GM12865 (cell line): Measurements from ENCODE around the gene TSPAN4.

Experiments used
- DNase-seq: peaks from one replicate; pipeline ENCODE4 v3.0.0; 2010; ENCODE audit warnings: low read depth
- H3K4me3 ChIP-seq: 2 replicates; pipeline ENCODE4 v1.5.1; 2011; ENCODE audit warnings: mild to moderate bottlenecking, low read depth, low read length, control low read depth
- TF ChIP-seq, protein P1 (sequence below): IDR thresholded peaks from 2 replicates; pipeline ENCODE4 v1.5.1; 2011; ENCODE audit warnings: low read length, control low read depth, low read depth, inconsistent platforms; ENCODE audit not compliant: insufficient read depth; ENCODE audit errors: missing control alignments

The TSPAN4 gene, protein sequence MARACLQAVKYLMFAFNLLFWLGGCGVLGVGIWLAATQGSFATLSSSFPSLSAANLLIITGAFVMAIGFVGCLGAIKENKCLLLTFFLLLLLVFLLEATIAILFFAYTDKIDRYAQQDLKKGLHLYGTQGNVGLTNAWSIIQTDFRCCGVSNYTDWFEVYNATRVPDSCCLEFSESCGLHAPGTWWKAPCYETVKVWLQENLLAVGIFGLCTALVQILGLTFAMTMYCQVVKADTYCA

DNA sequence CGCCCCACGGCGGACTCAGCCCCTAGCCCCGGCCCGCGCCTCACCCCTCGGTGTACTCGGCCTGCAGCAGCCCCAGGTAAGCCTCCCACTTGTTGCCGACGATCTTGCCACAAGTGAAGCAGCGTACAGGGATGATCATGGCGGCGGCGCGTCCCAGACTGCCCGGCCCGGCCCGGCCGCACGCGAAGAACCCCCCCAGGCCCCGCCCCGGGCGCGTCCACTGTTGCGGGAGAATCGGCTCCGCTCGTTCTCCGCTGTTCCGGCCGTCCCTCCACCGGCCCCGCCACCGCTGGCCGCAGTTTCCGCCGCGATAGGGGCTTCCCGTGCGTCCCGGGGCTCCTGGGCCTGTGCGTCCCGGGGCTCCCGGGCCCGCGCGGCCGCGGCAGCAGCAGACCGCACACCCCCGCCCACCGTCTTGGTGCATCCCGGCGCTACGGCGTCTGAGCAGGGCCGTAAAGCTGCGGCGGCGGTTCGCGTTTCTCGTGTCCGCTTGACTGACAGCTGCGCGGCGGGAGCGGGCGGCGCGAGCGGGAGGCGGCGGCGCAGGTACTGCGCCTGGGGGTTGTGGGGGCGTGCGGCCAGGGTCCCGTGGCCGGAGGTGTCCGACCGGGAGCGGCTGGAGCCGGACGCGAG is at the start of gene TSPAN4, which contains the start of gene POLR2L:
TSS of gene TSPAN4 (plus strand) at position 483 of the 633 bp plus-strand sequence. CDS start 7,453 bp downstream, outside the sequence.
TSS of gene POLR2L (minus strand) at position 160 of the 633 bp plus-strand sequence. CDS start at position 139, 21 bp downstream.
- peak within 1 kb of the TSS; percentile 98 for H3K4me3 ChIP-seq
- DNase-seq, result peak; percentile 96
- TF ChIP-seq, protein P1, sequence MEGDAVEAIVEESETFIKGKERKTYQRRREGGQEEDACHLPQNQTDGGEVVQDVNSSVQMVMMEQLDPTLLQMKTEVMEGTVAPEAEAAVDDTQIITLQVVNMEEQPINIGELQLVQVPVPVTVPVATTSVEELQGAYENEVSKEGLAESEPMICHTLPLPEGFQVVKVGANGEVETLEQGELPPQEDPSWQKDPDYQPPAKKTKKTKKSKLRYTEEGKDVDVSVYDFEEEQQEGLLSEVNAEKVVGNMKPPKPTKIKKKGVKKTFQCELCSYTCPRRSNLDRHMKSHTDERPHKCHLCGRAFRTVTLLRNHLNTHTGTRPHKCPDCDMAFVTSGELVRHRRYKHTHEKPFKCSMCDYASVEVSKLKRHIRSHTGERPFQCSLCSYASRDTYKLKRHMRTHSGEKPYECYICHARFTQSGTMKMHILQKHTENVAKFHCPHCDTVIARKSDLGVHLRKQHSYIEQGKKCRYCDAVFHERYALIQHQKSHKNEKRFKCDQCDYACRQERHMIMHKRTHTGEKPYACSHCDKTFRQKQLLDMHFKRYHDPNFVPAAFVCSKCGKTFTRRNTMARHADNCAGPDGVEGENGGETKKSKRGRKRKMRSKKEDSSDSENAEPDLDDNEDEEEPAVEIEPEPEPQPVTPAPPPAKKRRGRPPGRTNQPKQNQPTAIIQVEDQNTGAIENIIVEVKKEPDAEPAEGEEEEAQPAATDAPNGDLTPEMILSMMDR, result no peak

DNA sequence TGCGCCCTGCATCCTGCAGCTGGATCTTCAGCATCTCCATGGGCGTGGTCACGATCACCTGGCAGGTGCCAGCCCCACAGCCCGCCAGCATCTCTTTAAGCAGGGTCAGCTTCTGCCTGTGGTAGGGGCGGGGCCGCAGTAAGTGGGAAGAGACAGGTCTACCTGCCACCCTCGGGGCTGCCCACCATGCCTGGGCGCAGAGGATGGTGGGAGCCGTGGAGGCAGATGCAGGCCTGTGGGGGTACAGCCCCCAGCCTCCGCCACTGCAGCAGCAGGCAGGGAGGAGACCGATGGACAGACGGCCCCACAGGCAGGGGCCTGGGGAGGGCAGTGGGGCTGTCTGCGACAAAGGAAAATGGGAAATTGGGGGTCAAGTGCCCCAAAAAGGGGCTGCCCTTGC is 49.8 kb upstream of the TSPAN4 start:
- DNase-seq, result no peak
- TF ChIP-seq, protein P1, result no peak
- no peak overlapping the region for H3K4me3 ChIP-seq

DNA sequence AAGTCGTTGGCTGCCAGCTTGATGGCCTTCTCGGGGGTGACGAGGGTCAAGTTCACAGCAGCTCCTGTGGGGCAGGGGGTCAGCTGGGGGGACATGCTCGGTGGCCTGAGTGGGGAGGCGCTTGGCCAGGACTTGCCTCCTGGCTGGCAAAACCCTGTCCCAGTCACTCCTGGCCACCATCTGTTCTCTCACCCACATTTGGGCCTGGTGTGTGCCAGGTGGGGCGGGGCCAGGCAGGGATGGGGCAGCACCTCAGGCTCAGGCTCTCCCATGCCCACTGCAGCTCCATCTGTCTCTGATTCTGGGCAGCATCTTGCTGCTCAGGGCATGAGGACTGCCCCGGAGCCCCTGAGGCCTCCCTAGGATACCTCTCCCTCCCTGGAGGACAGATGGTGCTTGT is 49.1 kb upstream of the TSPAN4 start:
- TF ChIP-seq, protein P1, result no peak
- H3K4me3 ChIP-seq, result no peak overlapping the region
- DNase-seq, result no peak

DNA sequence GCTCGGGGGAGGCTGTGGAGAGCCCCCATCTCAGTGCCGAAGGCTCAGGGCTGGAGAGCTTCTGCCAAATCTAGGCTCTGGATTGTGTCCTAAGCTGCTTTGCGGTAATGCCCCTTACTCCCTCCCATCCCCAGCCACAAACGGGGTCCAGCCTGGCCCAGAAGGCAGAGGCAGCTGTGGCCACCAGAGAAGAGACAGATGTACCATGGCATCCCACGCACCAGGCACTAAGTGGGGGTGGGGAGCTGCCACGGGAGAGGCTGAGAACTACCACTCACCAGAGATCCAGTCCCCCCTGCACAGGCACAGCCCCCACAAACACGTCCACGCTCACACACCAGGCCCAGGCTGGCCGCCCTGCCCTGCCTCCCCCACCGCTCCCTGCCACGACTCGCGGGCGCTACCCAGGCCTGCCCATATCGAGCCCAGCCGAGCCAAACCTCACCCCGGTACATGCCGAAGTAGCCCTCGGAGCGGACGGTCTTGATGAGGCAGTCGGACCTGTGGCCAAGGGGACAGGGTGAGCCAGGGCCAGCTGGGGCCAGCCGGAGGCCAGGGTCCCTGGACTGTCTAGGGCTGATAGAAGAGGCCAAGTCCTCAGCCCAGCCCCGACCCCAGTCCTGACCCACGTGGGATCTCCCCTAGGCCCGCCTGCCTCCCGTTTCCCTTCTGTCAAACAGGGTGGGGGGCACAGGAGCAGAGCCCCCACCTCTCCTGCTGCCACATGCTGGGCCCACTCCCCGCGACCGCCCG is 48.5 kb upstream of the TSPAN4 start:
- TF ChIP-seq, protein P1, result no peak
- DNase-seq, result no peak
- no peak overlapping the region for H3K4me3 ChIP-seq

DNA sequence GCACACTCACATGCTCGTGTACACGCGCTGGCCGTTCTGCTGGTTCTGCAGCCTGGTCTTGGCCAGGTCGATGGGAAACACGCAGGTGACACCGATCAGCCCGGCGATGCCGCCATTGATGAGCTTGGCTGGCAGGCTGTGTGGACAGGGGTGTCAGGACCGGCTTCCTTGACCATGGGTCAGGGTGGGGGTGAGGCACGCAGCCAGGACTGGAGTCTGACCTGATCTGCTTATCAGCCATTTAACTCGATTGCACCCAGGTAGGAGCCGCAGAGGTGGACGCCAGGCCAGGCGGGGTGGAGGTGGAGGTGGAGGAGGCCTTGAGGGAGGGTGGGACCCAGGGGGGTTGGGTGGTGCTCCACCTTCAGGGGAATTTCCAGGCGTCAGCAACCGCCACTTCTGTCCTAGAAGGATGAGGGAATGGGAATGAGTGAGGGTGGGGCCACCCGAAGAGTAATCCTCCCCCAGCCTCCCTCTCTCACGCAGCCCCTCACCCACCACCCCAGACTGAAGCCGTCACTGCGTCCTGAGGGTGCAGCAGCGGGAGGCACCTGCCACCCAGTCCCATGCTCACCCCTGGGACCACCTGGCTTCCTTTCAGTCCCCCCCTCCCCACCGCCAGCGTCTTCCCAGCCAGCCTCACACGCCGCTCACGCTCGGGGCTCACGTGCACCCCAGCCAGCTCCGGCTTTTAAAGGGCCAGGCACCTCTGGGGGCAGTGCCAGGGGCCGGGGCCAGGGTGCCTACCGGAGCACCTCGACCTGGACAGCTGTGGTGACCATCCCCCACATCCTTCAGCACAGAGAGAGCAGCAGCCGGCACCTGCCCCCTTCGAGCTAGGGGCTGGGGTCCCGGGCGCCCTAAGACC is 47.7 kb upstream of the TSPAN4 start:
- TF ChIP-seq, protein P1, result no peak
- DNase-seq, result peak; percentile 41
- H3K4me3 ChIP-seq, result peak overlapping the region; percentile 92
